CD8-positive, alpha-beta memory T cell (primary cell): ENCODE measurements around the gene PPHLN1. TPM values are rescaled to one million over a fixed set of nuclear protein-coding genes. Genes with fewer than 3 reads are reported as not detected.

Experiments
- CTCF ChIA-PET: fragments of 350-600 bp; sonication (Branson Sonifier 250); formaldehyde crosslinking; loops from one replicate; lab custom pipeline; 2021; ENCODE audit warnings: antibody characterized with exemption; lab: Charles Lee
- POLR2A ChIA-PET: fragments of 350-600 bp; sonication (Branson Sonifier 250); formaldehyde crosslinking; loops from one replicate; lab custom pipeline; 2021; ENCODE audit warnings: antibody characterized with exemption; lab: Charles Lee
- DNase-seq, 5 donors: peaks; one replicate each; pipeline versions ENCODE4 v3.0.0 to v3.0.0-alpha.2; 2020 to 2022; ENCODE audit warnings: mixed read lengths in 1 of 5
- H3K27ac ChIP-seq: one replicate; pipeline ENCODE4 v1.7.0; 2013; ENCODE audit warnings: low read depth, mild to moderate bottlenecking, low read length, moderate library complexity
- H3K27me3 ChIP-seq: 2 replicates; pipeline ENCODE4 v1.7.0; 2013; ENCODE audit warnings: low read length, mild to moderate bottlenecking; ENCODE audit not compliant: insufficient read depth, poor library complexity, severe bottlenecking
- H3K36me3 ChIP-seq: 2 replicates; pipeline ENCODE4 v1.7.0; 2013; ENCODE audit warnings: mild to moderate bottlenecking, low read length, moderate library complexity; ENCODE audit not compliant: insufficient read depth
- H3K4me1 ChIP-seq: 2 replicates; pipeline ENCODE4 v1.7.0; 2013; ENCODE audit warnings: mild to moderate bottlenecking, low read length, moderate library complexity; ENCODE audit not compliant: insufficient read depth
- H3K4me3 ChIP-seq: 2 replicates; pipeline ENCODE4 v1.7.0; 2013; ENCODE audit warnings: mild to moderate bottlenecking, low read length
- H3K9me3 ChIP-seq: 2 replicates; pipeline ENCODE4 v1.7.0; 2013; ENCODE audit warnings: mild to moderate bottlenecking, low read length
- H3K27ac Mint-ChIP-seq, 8 donors: one replicate each; pipeline ENCODE4 v1.8.0; 2020 to 2021; ENCODE audit warnings: mixed read lengths in 8 of 8, mild to moderate bottlenecking in 6 of 8, inconsistent platforms in 3 of 8, moderate library complexity in 3 of 8
- H3K27me3 Mint-ChIP-seq, 2 donors: one replicate each; pipeline ENCODE4 v1.8.0; 2020 to 2021; ENCODE audit warnings: mixed read lengths in 2 of 2, mild to moderate bottlenecking in 1 of 2, moderate library complexity in 1 of 2
- H3K36me3 Mint-ChIP-seq, 3 donors: one replicate each; pipeline ENCODE4 v1.8.0; 2020 to 2021; ENCODE audit warnings: mixed read lengths in 3 of 3, inconsistent platforms in 1 of 3, mild to moderate bottlenecking in 1 of 3
- H3K4me1 Mint-ChIP-seq, 3 donors: one replicate each; pipeline ENCODE4 v1.8.0; 2020 to 2021; ENCODE audit warnings: mixed read lengths in 3 of 3, inconsistent platforms in 1 of 3, mild to moderate bottlenecking in 1 of 3
- H3K4me3 Mint-ChIP-seq, 7 donors: one replicate each; pipeline ENCODE4 v1.8.0; 2020 to 2021; ENCODE audit warnings: mixed read lengths in 7 of 7, mild to moderate bottlenecking in 6 of 7, moderate library complexity in 4 of 7, inconsistent platforms in 2 of 7
- H3K9me3 Mint-ChIP-seq, 5 donors: one replicate each; pipeline ENCODE4 v1.8.0; 2020 to 2022; ENCODE audit warnings: mixed read lengths in 5 of 5, mild to moderate bottlenecking in 3 of 5, moderate library complexity in 2 of 5, inconsistent platforms in 1 of 5
- polyA plus RNA-seq: library from polyadenylated mRNA; unstranded; fragments of 300-500 nt; fragmentation: Illumina TruSeq; gene quantifications from one replicate; pipeline ENCODE4 v1.2.3, GENCODE V29; 2021
- total RNA-seq, 2 experiments: library from RNA; stranded (reverse); gene quantifications; one replicate each; pipeline ENCODE4 v1.2.3, GENCODE V29; 2021

PPHLN1 gene
- total and polyA plus RNA-seq, 3 experiments from 2014 or later, result 75.8 to 151 (median 76.3) TPM

DNA sequence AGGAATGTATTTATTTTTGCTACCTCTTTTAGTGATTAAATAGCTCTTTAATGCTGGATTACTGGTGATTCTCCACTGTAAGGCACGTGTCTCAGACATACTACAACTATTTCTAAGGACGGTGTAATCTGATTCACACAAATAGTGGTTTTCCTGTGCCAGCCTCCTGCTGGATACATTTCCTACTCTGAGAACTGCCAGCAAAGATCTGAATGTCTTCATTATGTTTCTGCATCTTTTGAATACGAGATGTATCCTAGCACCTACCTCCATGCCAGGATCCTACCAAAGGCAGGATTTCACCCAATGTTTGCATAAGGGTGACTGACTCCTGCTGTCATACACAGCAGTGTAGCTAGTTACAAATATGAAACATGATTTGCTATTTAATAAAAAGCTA, 143.0 kb downstream of the PPHLN1 start:
- no peak overlapping the region for H3K27ac ChIP-seq
- peak overlapping the region in 1 of 8 donors; percentile 24 for H3K27ac Mint-ChIP-seq
- CTCF ChIA-PET, result interaction anchor here (1.4 kb wide), 1 partner anchor 14 kb away, joined by 5 read pairs; no protein-coding TSS in a partner anchor

DNA sequence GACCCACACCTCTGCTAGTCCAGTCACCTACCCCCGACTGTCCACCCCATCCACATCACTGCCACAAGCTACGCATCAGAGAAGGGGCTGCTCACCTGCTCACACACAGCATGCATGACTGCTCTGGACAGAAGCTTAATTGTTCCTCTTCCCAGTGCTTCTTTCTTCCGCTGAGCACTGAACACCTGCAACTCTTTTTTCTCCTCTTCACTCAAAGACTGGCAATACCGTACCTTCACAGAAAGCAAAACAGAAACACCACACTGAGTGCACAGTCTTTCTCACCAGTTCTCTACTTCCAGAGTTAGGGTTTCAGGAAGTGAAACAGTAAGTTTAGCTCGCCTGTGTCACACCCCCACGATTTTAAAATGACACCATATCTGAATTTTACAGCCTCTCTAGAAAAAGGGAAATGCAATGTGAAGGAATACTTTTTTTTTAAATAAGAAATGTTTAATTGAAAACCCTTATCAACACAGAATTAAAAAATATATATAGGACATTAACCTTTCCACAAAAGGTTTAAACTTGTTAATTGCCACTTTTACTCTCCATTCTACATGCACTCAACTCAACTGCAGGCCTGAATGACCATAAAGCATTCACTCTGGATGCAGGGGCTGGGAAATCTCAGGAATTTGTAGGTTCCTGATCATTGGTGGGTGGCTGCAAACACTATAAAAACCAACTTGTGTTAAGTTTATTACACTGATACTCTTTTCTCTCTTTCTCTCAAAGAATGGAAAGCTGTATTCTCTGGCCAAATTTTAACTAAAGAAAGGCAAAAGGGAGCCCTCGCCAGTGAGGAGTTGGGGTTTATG, 143.6 kb downstream of the PPHLN1 start:
- no peaks in the 10 kb centered on the region for H3K9me3 ChIP-seq
- H3K9me3 Mint-ChIP-seq, result no peaks in the 10 kb centered on the region
- ChIA-PET POLR2A (no interaction called here), CTCF (interaction anchor here (1.4 kb wide), 1 partner anchor 14 kb away, joined by 5 read pairs; no protein-coding TSS in a partner anchor)
- H3K4me3 ChIP-seq, result no peak overlapping the region
- H3K36me3 ChIP-seq, result no peaks in the 10 kb centered on the region
- H3K27me3 Mint-ChIP-seq, result peaks cover 11 to 63% of the 10 kb centered on the region in 2 donors
- peaks cover 3% of the 10 kb centered on the region for H3K27me3 ChIP-seq
- H3K4me3 Mint-ChIP-seq, result peak overlapping the region in 4 of 7 donors; percentile 29 to 63 (median 38)
- H3K4me1 Mint-ChIP-seq, result peaks cover 14 to 22% (median 14%) of the 10 kb centered on the region in 3 donors
- DNase-seq, result no peak
- H3K36me3 Mint-ChIP-seq, result no peaks in the 10 kb centered on the region
- H3K4me1 ChIP-seq, result no peaks in the 10 kb centered on the region
- H3K27ac Mint-ChIP-seq, result peak overlapping the region in 1 of 8 donors; percentile 12
- H3K27ac ChIP-seq, result no peak overlapping the region

More for the DNA sequence above, 143.0 kb downstream of the PPHLN1 start:
- Mint-ChIP-seq H3K4me3 (peak overlapping the region in 2 of 7 donors; percentile 30 to 46), H3K27me3 (peaks cover 13 to 60% of the 10 kb centered on the region in 2 donors), H3K4me1 (peaks cover 14 to 22% (median 14%) of the 10 kb centered on the region in 3 donors), H3K9me3 (no peaks in the 10 kb centered on the region), H3K36me3 (no peaks in the 10 kb centered on the region)
- H3K36me3 ChIP-seq, result no peaks in the 10 kb centered on the region
- H3K4me3 ChIP-seq, result no peak overlapping the region
- POLR2A ChIA-PET, result no interaction called here
- H3K4me1 ChIP-seq, result no peaks in the 10 kb centered on the region
- DNase-seq, result no peak
- no peaks in the 10 kb centered on the region for H3K27me3 ChIP-seq
- H3K9me3 ChIP-seq, result no peaks in the 10 kb centered on the region

DNA sequence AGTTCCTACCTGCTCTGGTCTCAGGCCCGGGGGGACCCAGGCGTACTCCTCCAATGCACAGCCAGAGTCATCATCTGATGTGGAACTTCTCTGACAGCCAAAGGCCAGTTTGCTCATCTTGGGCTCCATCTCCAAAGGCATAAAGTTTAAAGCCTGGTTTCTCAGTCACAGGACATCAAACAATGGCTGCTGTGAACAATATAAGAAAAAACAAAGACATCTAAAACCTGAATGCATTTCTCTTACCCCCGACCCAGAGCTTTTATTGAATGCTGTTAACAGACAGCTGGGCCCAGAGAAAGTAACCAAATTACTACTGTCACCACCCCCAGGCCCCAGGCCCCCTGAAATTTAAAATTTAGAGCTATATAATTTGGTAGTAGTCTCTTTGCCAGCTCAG, 146.4 kb downstream of the PPHLN1 start:
- no peak overlapping the region for H3K4me3 Mint-ChIP-seq
- H3K36me3 Mint-ChIP-seq, result no peaks in the 10 kb centered on the region
- H3K27ac Mint-ChIP-seq, result no peak overlapping the region
- no peak for DNase-seq
- H3K9me3 ChIP-seq, result no peaks in the 10 kb centered on the region
- H3K27ac ChIP-seq, result no peak overlapping the region
- ChIA-PET CTCF (no interaction called here), POLR2A (no interaction called here)
- peaks cover 14 to 22% (median 14%) of the 10 kb centered on the region in 3 donors for H3K4me1 Mint-ChIP-seq
- no peak overlapping the region for H3K4me3 ChIP-seq
- peaks cover 3% of the 10 kb centered on the region for H3K27me3 ChIP-seq
- H3K4me1 ChIP-seq, result no peaks in the 10 kb centered on the region
- H3K36me3 ChIP-seq, result no peaks in the 10 kb centered on the region
- peaks cover 10 to 50% of the 10 kb centered on the region in 2 donors for H3K27me3 Mint-ChIP-seq
- no peaks in the 10 kb centered on the region for H3K9me3 Mint-ChIP-seq

DNA sequence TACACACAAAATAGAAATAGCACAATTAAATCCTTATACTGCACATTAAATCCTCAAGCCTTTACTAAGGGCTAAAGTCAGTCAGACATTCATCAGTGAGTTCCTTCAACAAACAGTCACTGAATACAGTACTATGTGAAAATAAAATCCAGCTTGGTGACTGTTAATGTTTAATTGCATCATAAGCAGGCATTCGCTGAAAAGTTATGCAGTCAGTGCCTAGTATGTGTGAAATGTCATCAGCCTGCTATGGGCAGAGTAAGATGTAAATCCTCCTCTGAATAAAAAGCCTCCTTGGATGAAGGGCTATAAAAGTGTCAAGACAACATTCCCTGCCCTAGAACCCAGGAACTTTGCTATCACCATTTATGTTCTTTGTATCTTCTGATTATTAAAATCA, 147.2 kb downstream of the PPHLN1 start:
- Histone ChIP-seq H3K9me3 (no peaks in the 10 kb centered on the region), H3K27ac (no peak overlapping the region), H3K27me3 (peaks cover 3% of the 10 kb centered on the region), H3K4me3 (no peak overlapping the region), H3K4me1 (no peaks in the 10 kb centered on the region), H3K36me3 (no peaks in the 10 kb centered on the region)
- peaks cover 8 to 57% of the 10 kb centered on the region in 2 donors for H3K27me3 Mint-ChIP-seq
- H3K4me1 Mint-ChIP-seq, result peaks cover 14 to 21% (median 14%) of the 10 kb centered on the region in 3 donors
- no peak for DNase-seq
- H3K4me3 Mint-ChIP-seq, result no peak overlapping the region
- POLR2A ChIA-PET, result no interaction called here
- no peak overlapping the region for H3K27ac Mint-ChIP-seq
- CTCF ChIA-PET, result no interaction called here
- H3K9me3 Mint-ChIP-seq, result no peaks in the 10 kb centered on the region
- no peaks in the 10 kb centered on the region for H3K36me3 Mint-ChIP-seq

DNA sequence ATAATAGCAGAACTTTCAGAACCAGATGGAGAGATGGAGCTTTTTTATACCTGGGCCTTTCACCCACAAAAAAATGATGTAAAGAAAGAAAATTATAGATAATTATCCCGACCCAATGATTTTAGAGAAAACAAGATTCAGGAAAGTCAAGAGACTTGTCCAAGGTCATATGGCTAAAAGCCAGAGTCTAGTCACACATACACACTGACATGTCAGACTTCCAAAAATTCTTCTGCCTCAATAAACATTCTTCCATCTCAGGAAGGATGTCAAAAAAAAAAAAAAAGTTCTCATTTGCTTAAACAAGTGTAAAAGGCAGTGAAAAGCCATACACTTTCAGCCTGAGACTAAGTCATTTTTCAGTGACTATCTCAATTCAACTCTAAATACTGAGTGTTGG, 147.6 kb downstream of the PPHLN1 start:
- Mint-ChIP-seq H3K36me3 (no peaks in the 10 kb centered on the region), H3K27ac (no peak overlapping the region), H3K4me1 (peaks cover 10 to 17% (median 12%) of the 10 kb centered on the region in 3 donors), H3K27me3 (peaks cover 6 to 57% of the 10 kb centered on the region in 2 donors), H3K4me3 (no peak overlapping the region), H3K9me3 (no peaks in the 10 kb centered on the region)
- ChIA-PET POLR2A (no interaction called here), CTCF (no interaction called here)
- Histone ChIP-seq H3K9me3 (no peaks in the 10 kb centered on the region), H3K4me1 (no peaks in the 10 kb centered on the region), H3K4me3 (no peak overlapping the region), H3K27me3 (peaks cover 3% of the 10 kb centered on the region), H3K36me3 (no peaks in the 10 kb centered on the region), H3K27ac (no peak overlapping the region)
- DNase-seq, result no peak

DNA sequence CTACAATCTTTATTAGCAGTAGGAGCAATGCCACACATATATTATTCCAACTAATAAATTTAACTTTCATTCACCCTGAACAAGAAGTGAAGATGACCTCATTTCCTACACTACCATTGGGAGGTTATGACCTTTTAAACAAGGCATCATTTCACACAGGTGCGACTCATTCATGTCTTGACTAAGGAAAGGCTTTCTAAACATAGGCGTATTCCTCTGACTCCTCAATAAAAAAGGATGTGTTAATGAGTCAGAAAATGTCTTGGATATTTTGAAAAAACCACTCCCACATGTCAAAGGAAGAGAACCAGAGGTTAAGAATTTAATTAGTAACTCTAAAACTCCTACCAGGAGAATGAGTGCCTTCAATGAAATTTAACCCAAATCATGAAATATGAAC, 148.4 kb downstream of the PPHLN1 start:
- no peaks in the 10 kb centered on the region for H3K9me3 ChIP-seq
- DNase-seq, result no peak
- CTCF ChIA-PET, result no interaction called here
- peaks cover 4 to 57% of the 10 kb centered on the region in 2 donors for H3K27me3 Mint-ChIP-seq
- no peaks in the 10 kb centered on the region for H3K36me3 Mint-ChIP-seq
- H3K4me3 ChIP-seq, result no peak overlapping the region
- no peak overlapping the region for H3K27ac ChIP-seq
- no peaks in the 10 kb centered on the region for H3K9me3 Mint-ChIP-seq
- H3K4me1 Mint-ChIP-seq, result peaks cover 2 to 9% (median 5%) of the 10 kb centered on the region in 3 donors
- H3K36me3 ChIP-seq, result no peaks in the 10 kb centered on the region
- H3K4me1 ChIP-seq, result no peaks in the 10 kb centered on the region
- POLR2A ChIA-PET, result no interaction called here
- H3K27ac Mint-ChIP-seq, result no peak overlapping the region
- H3K4me3 Mint-ChIP-seq, result no peak overlapping the region
- peaks cover 3% of the 10 kb centered on the region for H3K27me3 ChIP-seq

DNA sequence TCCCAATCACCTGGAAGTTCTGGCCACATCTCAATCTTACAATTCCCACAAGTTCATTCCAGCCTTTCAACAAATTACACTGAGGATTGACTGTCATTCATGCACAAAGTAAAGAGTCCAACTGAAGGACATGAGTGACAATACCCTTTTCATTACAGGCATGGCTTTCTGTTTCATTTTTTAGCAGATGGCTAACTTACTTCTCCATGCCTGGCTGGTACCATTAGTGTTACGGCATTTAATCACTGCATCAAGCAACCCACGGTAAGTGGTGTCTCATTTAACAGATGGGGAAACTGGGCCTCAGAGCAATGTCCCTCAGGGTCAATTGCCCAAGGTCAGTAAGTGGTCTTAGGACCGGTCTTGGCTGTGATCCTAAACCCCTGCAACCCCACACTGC, 149.1 kb downstream of the PPHLN1 start:
- Mint-ChIP-seq H3K27me3 (peaks cover 10 to 59% of the 10 kb centered on the region in 2 donors), H3K4me1 (peaks cover 0 to 2% (median 0%) of the 10 kb centered on the region in 3 donors), H3K9me3 (no peaks in the 10 kb centered on the region), H3K36me3 (no peaks in the 10 kb centered on the region), H3K4me3 (no peak overlapping the region), H3K27ac (no peak overlapping the region)
- Histone ChIP-seq H3K9me3 (no peaks in the 10 kb centered on the region), H3K36me3 (no peaks in the 10 kb centered on the region), H3K27me3 (peaks cover 3% of the 10 kb centered on the region), H3K27ac (no peak overlapping the region), H3K4me3 (no peak overlapping the region), H3K4me1 (no peaks in the 10 kb centered on the region)
- ChIA-PET CTCF (no interaction called here), POLR2A (no interaction called here)
- DNase-seq, result no peak

DNA sequence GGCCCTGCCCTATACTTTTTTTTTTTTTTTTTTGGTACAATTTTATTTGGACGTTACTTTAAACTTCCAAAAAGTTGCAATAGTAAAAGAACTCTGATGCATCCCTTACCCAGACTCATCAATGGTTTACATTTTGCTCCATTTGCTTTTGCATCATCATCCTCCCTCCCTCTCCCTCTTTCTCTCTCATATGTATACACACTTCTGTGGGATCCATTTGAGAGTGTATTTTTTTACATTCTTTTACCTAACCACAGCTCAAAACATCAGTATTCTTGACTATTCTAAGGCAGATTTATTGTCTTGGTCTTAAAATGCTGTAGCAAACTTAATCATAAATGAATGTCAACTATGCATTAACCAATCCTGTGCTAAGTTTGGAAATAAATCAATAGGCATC, 152.0 kb downstream of the PPHLN1 start:
- Mint-ChIP-seq H3K27me3 (peaks cover 19 to 70% of the 10 kb centered on the region in 2 donors), H3K27ac (no peak overlapping the region), H3K36me3 (no peaks in the 10 kb centered on the region), H3K4me3 (no peak overlapping the region), H3K4me1 (peaks cover 3 to 5% (median 4%) of the 10 kb centered on the region in 3 donors), H3K9me3 (no peaks in the 10 kb centered on the region)
- no peaks in the 10 kb centered on the region for H3K9me3 ChIP-seq
- H3K4me3 ChIP-seq, result no peak overlapping the region
- H3K27ac ChIP-seq, result no peak overlapping the region
- no peak for DNase-seq
- ChIA-PET CTCF (no interaction called here), POLR2A (no interaction called here)
- H3K27me3 ChIP-seq, result peaks cover 12% of the 10 kb centered on the region
- no peaks in the 10 kb centered on the region for H3K36me3 ChIP-seq
- H3K4me1 ChIP-seq, result peaks cover 4% of the 10 kb centered on the region
